ENCODE data around the gene FSTL3.

Gene FSTL3

DNA sequence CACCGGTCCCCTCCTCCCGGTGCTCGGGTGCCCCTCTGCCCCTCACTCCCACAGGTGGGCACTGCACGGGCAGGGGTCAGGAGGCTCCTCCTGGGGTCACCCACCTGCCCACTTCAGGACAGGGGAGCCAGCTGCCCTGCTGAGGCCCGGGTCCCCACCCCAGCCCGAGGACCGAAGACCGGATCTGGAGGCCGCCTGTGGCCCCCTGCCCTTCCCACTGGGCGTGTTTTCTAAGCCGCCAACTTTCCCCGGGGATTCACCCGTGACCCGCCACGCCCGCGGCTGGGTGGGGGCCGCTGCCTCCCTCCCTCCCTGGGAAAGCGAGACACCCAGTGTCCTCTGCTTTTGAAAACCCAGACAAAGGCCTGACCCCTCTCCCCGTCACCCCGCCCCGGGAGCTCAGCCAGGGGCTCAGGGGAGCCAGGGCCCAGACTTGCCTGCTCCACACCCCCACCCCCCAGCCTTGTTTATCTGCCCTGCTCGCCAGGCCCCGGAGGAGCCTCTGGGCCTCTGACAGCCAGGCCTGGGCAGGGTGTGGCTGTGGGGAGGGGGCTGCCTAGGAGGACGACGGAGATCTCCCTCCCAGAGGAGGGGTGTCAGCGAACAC is 33.9 kb downstream of the FSTL3 start:
- Histone ChIP-seq H3K36me3 (ENCODE audit: insufficient read depth, low read length) (no peaks in the 10 kb centered on the region), H4K20me1 (ENCODE audit: insufficient read depth, low read length) (no peaks in the 10 kb centered on the region), H3K79me2 (ENCODE audit: insufficient read depth, low read length) (no peaks in the 10 kb centered on the region), H3K9me3 (ENCODE audit: insufficient read depth, low read length, severe bottlenecking) (no peaks in the 10 kb centered on the region), H3K4me1 (ENCODE audit: insufficient read depth, low read length) (no peaks in the 10 kb centered on the region), H3K9ac (ENCODE audit: low read depth, low read length) (no peak overlapping the region), H3K27me3 (ENCODE audit: insufficient read depth, low read length, poor library complexity) (no peaks in the 10 kb centered on the region), H3K4me3 (ENCODE audit: low read depth in 1 of 2, low read length in 2 of 2) (no peak overlapping the region), H3K4me2 (ENCODE audit: insufficient read depth, low read length) (no peak overlapping the region), H3K27ac (ENCODE audit: low read length) (no peak overlapping the region), H2AFZ (ENCODE audit: low read depth, low read length) (no peak overlapping the region)
- DNase-seq (no peak), ATAC-seq (ENCODE audit: insufficient read depth, low read depth) (no peak)
- TF ChIP-seq EZH2 (IDR thresholded peaks at IDR 0.05; ENCODE audit: borderline replicate concordance, low read depth, low read length, severe bottlenecking) = no peak
- TF ChIP-seq, protein P1, sequence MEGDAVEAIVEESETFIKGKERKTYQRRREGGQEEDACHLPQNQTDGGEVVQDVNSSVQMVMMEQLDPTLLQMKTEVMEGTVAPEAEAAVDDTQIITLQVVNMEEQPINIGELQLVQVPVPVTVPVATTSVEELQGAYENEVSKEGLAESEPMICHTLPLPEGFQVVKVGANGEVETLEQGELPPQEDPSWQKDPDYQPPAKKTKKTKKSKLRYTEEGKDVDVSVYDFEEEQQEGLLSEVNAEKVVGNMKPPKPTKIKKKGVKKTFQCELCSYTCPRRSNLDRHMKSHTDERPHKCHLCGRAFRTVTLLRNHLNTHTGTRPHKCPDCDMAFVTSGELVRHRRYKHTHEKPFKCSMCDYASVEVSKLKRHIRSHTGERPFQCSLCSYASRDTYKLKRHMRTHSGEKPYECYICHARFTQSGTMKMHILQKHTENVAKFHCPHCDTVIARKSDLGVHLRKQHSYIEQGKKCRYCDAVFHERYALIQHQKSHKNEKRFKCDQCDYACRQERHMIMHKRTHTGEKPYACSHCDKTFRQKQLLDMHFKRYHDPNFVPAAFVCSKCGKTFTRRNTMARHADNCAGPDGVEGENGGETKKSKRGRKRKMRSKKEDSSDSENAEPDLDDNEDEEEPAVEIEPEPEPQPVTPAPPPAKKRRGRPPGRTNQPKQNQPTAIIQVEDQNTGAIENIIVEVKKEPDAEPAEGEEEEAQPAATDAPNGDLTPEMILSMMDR (IDR thresholded peaks at IDR 0.05; ENCODE audit: borderline replicate concordance, extremely low read depth, low read length, poor library complexity, severe bottlenecking) = no peak

DNA sequence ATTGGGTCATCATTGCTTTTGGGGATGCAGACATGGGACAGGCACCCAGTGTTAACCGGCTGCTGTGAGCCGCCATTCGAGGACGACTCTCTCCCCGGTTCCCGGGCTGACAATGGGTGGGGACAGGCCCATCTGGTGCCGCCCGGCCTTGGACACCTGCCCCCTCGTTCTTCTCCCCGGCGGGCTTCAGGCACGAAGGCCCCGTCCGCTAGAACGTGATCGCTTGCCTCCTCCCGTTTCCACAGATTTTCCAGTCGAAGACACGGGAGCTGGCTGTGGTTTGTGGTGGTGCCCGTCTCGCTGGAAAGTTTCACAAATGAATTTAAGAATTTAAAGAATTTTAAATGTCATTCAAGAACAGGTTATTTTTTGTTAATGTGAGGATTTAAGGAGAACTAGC is 34.6 kb downstream of the FSTL3 start:
- no peak overlapping the region for H3K4me3 ChIP-seq (ENCODE audit: low read depth in 1 of 2, low read length in 2 of 2)

DNA sequence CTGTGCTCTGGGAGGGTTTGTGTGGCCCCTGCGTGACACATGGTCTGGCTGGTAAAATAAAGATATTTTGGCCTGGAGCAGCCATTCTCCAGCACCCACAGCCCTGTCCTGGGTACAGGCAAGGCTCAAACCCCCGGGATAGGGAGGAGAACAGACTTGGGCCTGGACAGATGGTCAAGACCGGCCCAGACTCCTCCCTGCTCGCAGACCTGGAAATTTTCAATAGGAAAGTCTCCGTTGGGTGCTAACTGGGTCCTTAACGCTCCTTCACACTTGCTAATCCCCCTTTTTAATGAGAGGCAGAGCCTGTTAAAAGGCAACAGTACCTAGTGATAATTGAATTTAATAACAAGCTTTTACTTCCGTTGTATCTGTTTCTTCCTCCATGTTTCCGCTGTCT is 35.1 kb downstream of the FSTL3 start:
- no peaks in the 10 kb centered on the region for H3K36me3 ChIP-seq (ENCODE audit: insufficient read depth, low read length)
- ATAC-seq (ENCODE audit: insufficient read depth, low read depth) = no peak

More for the DNA sequence above, 34.6 kb downstream of the FSTL3 start:
- H3K27ac ChIP-seq (ENCODE audit: low read length) = no peak overlapping the region
- no peaks in the 10 kb centered on the region for H3K36me3 ChIP-seq (ENCODE audit: insufficient read depth, low read length)
- H3K4me2 ChIP-seq (ENCODE audit: insufficient read depth, low read length) = no peak overlapping the region
- no peak overlapping the region for H3K9ac ChIP-seq (ENCODE audit: low read depth, low read length)
- TF ChIP-seq EZH2 (IDR thresholded peaks at IDR 0.05; ENCODE audit: borderline replicate concordance, low read depth, low read length, severe bottlenecking) = no peak
- TF ChIP-seq, protein P1 (IDR thresholded peaks at IDR 0.05; ENCODE audit: borderline replicate concordance, extremely low read depth, low read length, poor library complexity, severe bottlenecking) = no peak
- no peaks in the 10 kb centered on the region for H3K27me3 ChIP-seq (ENCODE audit: insufficient read depth, low read length, poor library complexity)
- H2AFZ ChIP-seq (ENCODE audit: low read depth, low read length) = no peak overlapping the region
- no peak for ATAC-seq (ENCODE audit: insufficient read depth, low read depth)
- no peak for DNase-seq
- peaks cover 5% of the 10 kb centered on the region for H3K9me3 ChIP-seq (ENCODE audit: insufficient read depth, low read length, severe bottlenecking)
- no peaks in the 10 kb centered on the region for H4K20me1 ChIP-seq (ENCODE audit: insufficient read depth, low read length)
- no peaks in the 10 kb centered on the region for H3K79me2 ChIP-seq (ENCODE audit: insufficient read depth, low read length)
- no peaks in the 10 kb centered on the region for H3K4me1 ChIP-seq (ENCODE audit: insufficient read depth, low read length)

More for the DNA sequence above, 35.1 kb downstream of the FSTL3 start:
- Histone ChIP-seq H3K27ac (ENCODE audit: low read length) (no peak overlapping the region), H3K27me3 (ENCODE audit: insufficient read depth, low read length, poor library complexity) (no peaks in the 10 kb centered on the region), H4K20me1 (ENCODE audit: insufficient read depth, low read length) (no peaks in the 10 kb centered on the region), H3K4me3 (ENCODE audit: low read depth in 1 of 2, low read length in 2 of 2) (no peak overlapping the region), H2AFZ (ENCODE audit: low read depth, low read length) (no peak overlapping the region), H3K4me1 (ENCODE audit: insufficient read depth, low read length) (no peaks in the 10 kb centered on the region), H3K9ac (ENCODE audit: low read depth, low read length) (no peak overlapping the region), H3K9me3 (ENCODE audit: insufficient read depth, low read length, severe bottlenecking) (peaks cover 7% of the 10 kb centered on the region), H3K4me2 (ENCODE audit: insufficient read depth, low read length) (no peak overlapping the region), H3K79me2 (ENCODE audit: insufficient read depth, low read length) (no peaks in the 10 kb centered on the region)
- TF ChIP-seq, protein P1 (IDR thresholded peaks at IDR 0.05; ENCODE audit: borderline replicate concordance, extremely low read depth, low read length, poor library complexity, severe bottlenecking) = no peak
- no peak for TF ChIP-seq EZH2 (IDR thresholded peaks at IDR 0.05; ENCODE audit: borderline replicate concordance, low read depth, low read length, severe bottlenecking)
- no peak for DNase-seq

All from DND-41 (cell line).